Anterior cingulate cortex (tissue), 58 donors: ENCODE results near the gene AGAP5.
"Not testable (repeated sequence)": the region's sequence is repeated elsewhere in the genome, so short reads cannot be mapped to it uniquely, and the experiment has no call there.

Source experiments
- DNase-seq, 58 donors: peaks; one replicate each; lab custom pipeline; 2025; lab: John Stamatoyannopoulos, UW

Gene AGAP5

GRCh38 chr10:73715179-73716156, 17.6 kb upstream of the AGAP5 start:
- DNase-seq = not testable (repeated sequence)

GRCh38 chr10:73714483-73714882, 16.6 kb upstream of the AGAP5 start:
- DNase-seq = not testable (repeated sequence)

- DNase-seq = not testable (repeated sequence)
Measured at GRCh38 chr10:73713912-73714311, 16.0 kb upstream of the AGAP5 start.

- peak in 1 of 58 donors; percentile 26 for DNase-seq
Measured at GRCh38 chr10:73711683-73712082, 13.8 kb upstream of the AGAP5 start.

- DNase-seq = not testable (repeated sequence)
Measured at GRCh38 chr10:73708122-73708521, 10.2 kb upstream of the AGAP5 start.

- not testable (repeated sequence) for DNase-seq
Measured at GRCh38 chr10:73707628-73708027, 9.7 kb upstream of the AGAP5 start.

- DNase-seq = not testable (repeated sequence)
Measured at GRCh38 chr10:73706488-73706887, 8.6 kb upstream of the AGAP5 start.

GRCh38 chr10:73705506-73706072, 7.7 kb upstream of the AGAP5 start:
- DNase-seq = not testable (repeated sequence)

GRCh38 chr10:73703924-73704323, 6.0 kb upstream of the AGAP5 start:
- DNase-seq = not testable (repeated sequence)

GRCh38 chr10:73698819-73699218, 910 bp upstream of the AGAP5 start:
- DNase-seq = not testable (repeated sequence)

- DNase-seq = not testable (repeated sequence)
Measured at GRCh38 chr10:73695302-73695701, 2.6 kb downstream of the AGAP5 start.

- not testable (repeated sequence) for DNase-seq
Measured at GRCh38 chr10:73690755-73691154, 7.2 kb downstream of the AGAP5 start.

- not testable (repeated sequence) for DNase-seq
Measured at GRCh38 chr10:73689596-73689995, 8.3 kb downstream of the AGAP5 start.

GRCh38 chr10:73687641-73688040, 10.3 kb downstream of the AGAP5 start:
- DNase-seq = not testable (repeated sequence)

- not testable (repeated sequence) for DNase-seq
Measured at GRCh38 chr10:73674546-73674945, 23.4 kb downstream of the AGAP5 start.

GRCh38 chr10:73668378-73668777, 29.5 kb downstream of the AGAP5 start:
- DNase-seq = not testable (repeated sequence)

GRCh38 chr10:73666153-73666809, 31.6 kb downstream of the AGAP5 start:
- not testable (repeated sequence) for DNase-seq

- not testable (repeated sequence) for DNase-seq
Measured at GRCh38 chr10:73665581-73665980, 32.3 kb downstream of the AGAP5 start.

GRCh38 chr10:73664156-73665040, 33.5 kb downstream of the AGAP5 start:
- not testable (repeated sequence) for DNase-seq

- DNase-seq = not testable (repeated sequence)
Measured at GRCh38 chr10:73663621-73664020, 34.3 kb downstream of the AGAP5 start.
